HFFc6 (cell line): ENCODE measurements around the gene CRTC1. TPM values are rescaled to one million over a fixed set of nuclear protein-coding genes. Genes with fewer than 3 reads are reported as not detected.
A peak's percentile ranks its signal among the peaks of the same experiment; 100 is the strongest.

Experiments used
- DNase-seq: peaks from one replicate; pipeline ENCODE4 v3.0.0-alpha.2; 2018
- H3K27ac Mint-ChIP-seq: 2 replicates; pipeline ENCODE4 v1.8.0; 2020; ENCODE audit warnings: mild to moderate bottlenecking, mixed read lengths
- H3K27me3 Mint-ChIP-seq: 2 replicates; pipeline ENCODE4 v1.8.0; 2021; ENCODE audit warnings: mild to moderate bottlenecking, moderate library complexity, mixed read lengths; ENCODE audit not compliant: insufficient read depth
- H3K36me3 Mint-ChIP-seq: 2 replicates; pipeline ENCODE4 v1.8.0; 2021; ENCODE audit warnings: low read depth, mixed read lengths
- H3K4me1 Mint-ChIP-seq: 2 replicates; pipeline ENCODE4 v1.8.0; 2020; ENCODE audit warnings: low read depth, mixed read lengths
- H3K4me3 Mint-ChIP-seq: 2 replicates; pipeline ENCODE4 v1.8.0; 2020; ENCODE audit warnings: mild to moderate bottlenecking, moderate library complexity, mixed read lengths
- H3K9me3 Mint-ChIP-seq: 2 replicates; pipeline ENCODE4 v1.8.0; 2020; ENCODE audit warnings: mild to moderate bottlenecking, mixed read lengths
- CTCF ChIP-seq: fragments of 200-600 bp; sonication (generic); IDR thresholded peaks from 2 replicates; pipeline ENCODE4 v1.5.0; 2021; ENCODE audit warnings: antibody characterized with exemption, mild to moderate bottlenecking
- total RNA-seq, 6 experiments: library from RNA; stranded (reverse); fragmentation: NEBNext Ultra II Directional; extraction: Animal tissue kit (Norgen Biotek cat#: 25700); gene quantifications; 2 replicates in 1 of 6; 3 replicates in 5 of 6; pipeline ENCODE4 v1.2.3, GENCODE V29; 2021

The CRTC1 gene
- total RNA-seq, 6 experiments from 2014 or later, result 11.8 to 14.5 (median 13.4) TPM

- Mint-ChIP-seq H3K27me3 (no peaks in the 10 kb centered on the region; the same call in 1 of the 2 replicates), H3K27ac (no peak overlapping the region), H3K36me3 (no peaks in the 10 kb centered on the region), H3K9me3 (no peaks in the 10 kb centered on the region), H3K4me1 (peaks cover 24% of the 10 kb centered on the region), H3K4me3 (peak overlapping the region; percentile 67)
- DNase-seq, result no peak
- TF ChIP-seq CTCF, result no peak
Measured at GRCh38 chr19:18684642-18684993, 1.1 kb downstream of the CRTC1 start.

GRCh38 chr19:18685597-18686190, 2.2 kb downstream of the CRTC1 start:
- no peak for DNase-seq
- Mint-ChIP-seq H3K27me3 (no peaks in the 10 kb centered on the region; the same call in 1 of the 2 replicates), H3K36me3 (no peaks in the 10 kb centered on the region), H3K4me3 (peak overlapping the region; percentile 67; the same call in 1 of the 2 replicates), H3K4me1 (peaks cover 24% of the 10 kb centered on the region), H3K9me3 (no peaks in the 10 kb centered on the region), H3K27ac (no peak overlapping the region)
- TF ChIP-seq CTCF, result no peak

GRCh38 chr19:18687740-18688465, 4.4 kb downstream of the CRTC1 start:
- no peak overlapping the region for H3K27ac Mint-ChIP-seq

GRCh38 chr19:18696023-18696422, 12.5 kb downstream of the CRTC1 start:
- Mint-ChIP-seq H3K4me1 (peaks cover 5% of the 10 kb centered on the region), H3K27ac (no peak overlapping the region), H3K27me3 (no peaks in the 10 kb centered on the region), H3K4me3 (no peak overlapping the region), H3K9me3 (no peaks in the 10 kb centered on the region), H3K36me3 (no peaks in the 10 kb centered on the region)
- TF ChIP-seq CTCF, result no peak
- DNase-seq, result no peak

More at GRCh38 chr19:18687740-18688465, 4.4 kb downstream of the CRTC1 start:
- no peaks in the 10 kb centered on the region; the same call in 1 of the 2 replicates for H3K27me3 Mint-ChIP-seq
- H3K36me3 Mint-ChIP-seq, result no peaks in the 10 kb centered on the region
- H3K4me1 Mint-ChIP-seq, result peaks cover 21% of the 10 kb centered on the region
- no peak overlapping the region for H3K4me3 Mint-ChIP-seq
- no peak for DNase-seq
- no peak for TF ChIP-seq CTCF
- no peaks in the 10 kb centered on the region for H3K9me3 Mint-ChIP-seq

GRCh38 chr19:18697680-18698079, 14.2 kb downstream of the CRTC1 start:
- no peak overlapping the region for H3K4me3 Mint-ChIP-seq
- H3K4me1 Mint-ChIP-seq, result peaks cover 10% of the 10 kb centered on the region
- H3K36me3 Mint-ChIP-seq, result no peaks in the 10 kb centered on the region
- no peak for DNase-seq
- H3K9me3 Mint-ChIP-seq, result no peaks in the 10 kb centered on the region
- TF ChIP-seq CTCF, result no peak
- H3K27me3 Mint-ChIP-seq, result no peaks in the 10 kb centered on the region
- no peak overlapping the region for H3K27ac Mint-ChIP-seq
